HEK293 (cell line): ENCODE measurements around the gene ROBO1.

Source experiments
- CTCF ChIA-PET: fragments of 350-600 bp; formaldehyde crosslinking; extraction: SDS; loops from one replicate; lab custom pipeline; 2021; ENCODE audit warnings: antibody characterized with exemption; lab: Yijun Ruan, JAX
- POLR2A ChIA-PET: fragments of 300-600 bp; formaldehyde crosslinking; extraction: SDS; loops from one replicate; lab custom pipeline; 2020; ENCODE audit warnings: antibody characterized with exemption, inconsistent platforms; lab: Yijun Ruan, JAX
- H3K27ac ChIP-seq: fragments of 200-500 bp; sonication (Bioruptor generic); 2 replicates; pipeline ENCODE4 v1.5.1; 2014; ENCODE audit warnings: low read depth, low read length, control low read depth, inconsistent platforms; ENCODE audit errors: extremely low read depth
- H3K36me3 ChIP-seq, 2 experiments: fragments of 200-500 bp in 1 of 2; sonication (Bioruptor generic) in 1 of 2; 1 replicate in 1 of 2; 2 replicates in 1 of 2; pipeline ENCODE4 v1.5.1; 2014 to 2017; ENCODE audit warnings: inconsistent platforms in 2 of 2, low read length in 2 of 2; ENCODE audit not compliant: control insufficient read depth in 2 of 2, insufficient read depth in 1 of 2
- H3K4me1 ChIP-seq: fragments of 200-500 bp; sonication (Bioruptor generic); 2 replicates; pipeline ENCODE4 v1.5.1; 2014; ENCODE audit warnings: mild to moderate bottlenecking, low read length, inconsistent platforms; ENCODE audit not compliant: control insufficient read depth, insufficient read depth
- H3K4me3 ChIP-seq: 2 replicates; pipeline ENCODE4 v1.5.1; 2011; ENCODE audit warnings: low read depth, mild to moderate bottlenecking, control low read depth, low read length, moderate library complexity
- H3K9me3 ChIP-seq: fragments of 200-500 bp; sonication (Bioruptor generic); 2 replicates; pipeline ENCODE4 v1.5.1; 2014; ENCODE audit warnings: low read depth, low read length, inconsistent platforms; ENCODE audit not compliant: control insufficient read depth, insufficient read depth
- HOXA7 ChIP-seq: sonication (generic); formaldehyde crosslinking; IDR thresholded peaks from 2 replicates; pipeline ENCODE4 v1.8.1; 2022; ENCODE audit warnings: missing genetic modification reagents, borderline replicate concordance
- HOXC10 ChIP-seq: sonication (generic); formaldehyde crosslinking; IDR thresholded peaks from 2 replicates; pipeline ENCODE4 v1.8.1; 2023; ENCODE audit warnings: mild to moderate bottlenecking, missing genetic modification reagents
- KLF7 ChIP-seq: fragments of 450-650 bp; formaldehyde crosslinking; IDR thresholded peaks from 2 replicates; pipeline ENCODE4 v1.5.1; 2016; ENCODE audit warnings: missing biosample characterization, missing genetic modification characterization, borderline replicate concordance
- REPIN1 ChIP-seq: fragments of 450-650 bp; formaldehyde crosslinking; IDR thresholded peaks from 2 replicates; pipeline ENCODE4 v1.5.1; 2017; ENCODE audit warnings: missing biosample characterization, missing genetic modification characterization, low read depth
- ZBTB48 ChIP-seq: fragments of 450-650 bp; formaldehyde crosslinking; IDR thresholded peaks from 2 replicates; pipeline ENCODE4 v1.5.1; 2016; ENCODE audit warnings: missing biosample characterization, missing genetic modification characterization
- ZFP69B ChIP-seq: fragments of 450-650 bp; formaldehyde crosslinking; IDR thresholded peaks from 2 replicates; pipeline ENCODE4 v1.5.1; 2016; ENCODE audit warnings: missing biosample characterization, missing genetic modification characterization
- ZNF112 ChIP-seq: fragments of 450-650 bp; formaldehyde crosslinking; IDR thresholded peaks from 2 replicates; pipeline ENCODE4 v1.5.0; 2017; ENCODE audit warnings: missing biosample characterization, missing genetic modification characterization
- ZNF114 ChIP-seq: fragments of 450-650 bp; formaldehyde crosslinking; IDR thresholded peaks from 2 replicates; pipeline ENCODE4 v1.5.0; 2017; ENCODE audit warnings: missing biosample characterization, missing genetic modification characterization
- ZNF138 ChIP-seq: fragments of 450-650 bp; formaldehyde crosslinking; IDR thresholded peaks from 2 replicates; pipeline ENCODE4 v1.5.1; 2016; ENCODE audit warnings: missing biosample characterization, missing genetic modification characterization, borderline replicate concordance
- ZNF175 ChIP-seq: fragments of 450-650 bp; formaldehyde crosslinking; IDR thresholded peaks from 2 replicates; pipeline ENCODE4 v1.5.1; 2016; ENCODE audit warnings: missing biosample characterization, missing genetic modification characterization
- ZNF2 ChIP-seq: fragments of 450-650 bp; formaldehyde crosslinking; IDR thresholded peaks from 2 replicates; pipeline ENCODE4 v1.5.1; 2016; ENCODE audit warnings: missing biosample characterization, missing genetic modification characterization
- ZNF221 ChIP-seq: fragments of 450-650 bp; formaldehyde crosslinking; IDR thresholded peaks from 2 replicates; pipeline ENCODE4 v1.5.1; 2017; ENCODE audit warnings: missing biosample characterization, missing genetic modification characterization, borderline replicate concordance
- ZNF223 ChIP-seq: fragments of 450-650 bp; formaldehyde crosslinking; IDR thresholded peaks from 2 replicates; pipeline ENCODE4 v1.5.1; 2016; ENCODE audit warnings: missing biosample characterization, missing genetic modification characterization
- ZNF335 ChIP-seq: fragments of 450-650 bp; formaldehyde crosslinking; conservative IDR thresholded peaks from 2 replicates; pipeline ENCODE4 v1.5.1; 2016; ENCODE audit warnings: missing biosample characterization, missing genetic modification characterization
- ZNF391 ChIP-seq: fragments of 450-650 bp; formaldehyde crosslinking; IDR thresholded peaks from 2 replicates; pipeline ENCODE4 v1.5.1; 2016; ENCODE audit warnings: low read depth, missing biosample characterization, missing genetic modification characterization, borderline replicate concordance
- ZNF404 ChIP-seq: fragments of 450-650 bp; formaldehyde crosslinking; IDR thresholded peaks from 2 replicates; pipeline ENCODE4 v1.5.1; 2017; ENCODE audit warnings: missing biosample characterization, missing genetic modification characterization
- ZNF521 ChIP-seq: fragments of 450-650 bp; formaldehyde crosslinking; IDR thresholded peaks from 2 replicates; pipeline ENCODE4 v1.5.1; 2017; ENCODE audit warnings: missing biosample characterization, mild to moderate bottlenecking, missing genetic modification characterization
- ZNF658 ChIP-seq: fragments of 450-650 bp; formaldehyde crosslinking; IDR thresholded peaks from 2 replicates; pipeline ENCODE4; 2016; ENCODE audit warnings: missing biosample characterization, missing genetic modification characterization
- ZNF664 ChIP-seq: fragments of 450-650 bp; formaldehyde crosslinking; IDR thresholded peaks from 2 replicates; pipeline ENCODE4 v1.5.1; 2016; ENCODE audit warnings: missing biosample characterization, missing genetic modification characterization
- ZNF776 ChIP-seq: fragments of 450-650 bp; formaldehyde crosslinking; IDR thresholded peaks from 2 replicates; pipeline ENCODE4 v1.5.0; 2017; ENCODE audit warnings: missing biosample characterization, missing genetic modification characterization, borderline replicate concordance
- ZNF785 ChIP-seq: fragments of 450-650 bp; formaldehyde crosslinking; IDR thresholded peaks from 2 replicates; pipeline ENCODE4 v1.5.1; 2016; ENCODE audit warnings: missing biosample characterization, missing genetic modification characterization
- TF ChIP-seq, protein P1 (sequence below): fragments of 450-650 bp; formaldehyde crosslinking; IDR thresholded peaks from 2 replicates; pipeline ENCODE4 v1.5.1; 2017; ENCODE audit warnings: missing biosample characterization, missing genetic modification characterization
- TF ChIP-seq, protein P2 (sequence below): fragments of 450-650 bp; formaldehyde crosslinking; IDR thresholded peaks from 2 replicates; pipeline ENCODE4 v1.5.1; 2016; ENCODE audit warnings: missing biosample characterization, missing genetic modification characterization
- TF ChIP-seq, protein P3 (sequence below): fragments of 450-650 bp; formaldehyde crosslinking; IDR thresholded peaks from 2 replicates; pipeline ENCODE4 v1.5.1; 2017; ENCODE audit warnings: missing biosample characterization, mild to moderate bottlenecking, missing genetic modification characterization, moderate library complexity
- TF ChIP-seq, protein P4 (sequence below): fragments of 450-650 bp; formaldehyde crosslinking; IDR thresholded peaks from 2 replicates; pipeline ENCODE4 v1.5.1; 2016; ENCODE audit warnings: missing biosample characterization, missing genetic modification characterization
- TF ChIP-seq, protein P5 (sequence below): fragments of 450-650 bp; formaldehyde crosslinking; IDR thresholded peaks from 2 replicates; pipeline ENCODE4 v1.5.1; 2017; ENCODE audit warnings: missing biosample characterization, missing genetic modification characterization

ROBO1 gene

DNA sequence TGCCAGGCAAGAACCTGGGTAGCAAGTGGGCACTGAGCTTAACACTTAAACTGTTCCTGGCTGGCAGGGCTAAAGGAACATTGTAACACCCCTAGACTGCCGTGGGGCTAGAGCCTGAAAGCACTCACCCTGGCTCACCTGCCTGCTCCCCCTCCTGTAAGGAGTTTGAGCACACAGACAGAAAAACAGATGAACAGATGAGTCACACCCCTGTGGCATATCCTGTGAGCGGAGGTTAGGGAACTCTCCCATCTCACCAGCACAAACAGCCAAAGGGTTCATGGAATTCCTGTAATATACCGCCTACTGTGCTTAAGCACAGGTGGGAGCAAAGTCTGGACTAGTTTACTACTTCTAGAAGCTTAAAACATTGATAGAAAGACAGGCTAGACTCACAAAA, 300.1 kb downstream of the ROBO1 start:
- Histone ChIP-seq H3K27ac (no peak overlapping the region), H3K9me3 (no peaks in the 10 kb centered on the region), H3K4me1 (no peaks in the 10 kb centered on the region), H3K4me3 (no peak overlapping the region), H3K36me3 (no peaks in the 10 kb centered on the region)
- POLR2A ChIA-PET, result no interaction called here
- CTCF ChIA-PET, result no interaction called here
- TF ChIP-seq, protein P1, sequence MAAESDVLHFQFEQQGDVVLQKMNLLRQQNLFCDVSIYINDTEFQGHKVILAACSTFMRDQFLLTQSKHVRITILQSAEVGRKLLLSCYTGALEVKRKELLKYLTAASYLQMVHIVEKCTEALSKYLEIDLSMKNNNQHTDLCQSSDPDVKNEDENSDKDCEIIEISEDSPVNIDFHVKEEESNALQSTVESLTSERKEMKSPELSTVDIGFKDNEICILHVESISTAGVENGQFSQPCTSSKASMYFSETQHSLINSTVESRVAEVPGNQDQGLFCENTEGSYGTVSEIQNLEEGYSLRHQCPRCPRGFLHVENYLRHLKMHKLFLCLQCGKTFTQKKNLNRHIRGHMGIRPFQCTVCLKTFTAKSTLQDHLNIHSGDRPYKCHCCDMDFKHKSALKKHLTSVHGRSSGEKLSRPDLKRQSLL (tag by site-specific recombination), result no peak
- TF ChIP-seq, protein P2, sequence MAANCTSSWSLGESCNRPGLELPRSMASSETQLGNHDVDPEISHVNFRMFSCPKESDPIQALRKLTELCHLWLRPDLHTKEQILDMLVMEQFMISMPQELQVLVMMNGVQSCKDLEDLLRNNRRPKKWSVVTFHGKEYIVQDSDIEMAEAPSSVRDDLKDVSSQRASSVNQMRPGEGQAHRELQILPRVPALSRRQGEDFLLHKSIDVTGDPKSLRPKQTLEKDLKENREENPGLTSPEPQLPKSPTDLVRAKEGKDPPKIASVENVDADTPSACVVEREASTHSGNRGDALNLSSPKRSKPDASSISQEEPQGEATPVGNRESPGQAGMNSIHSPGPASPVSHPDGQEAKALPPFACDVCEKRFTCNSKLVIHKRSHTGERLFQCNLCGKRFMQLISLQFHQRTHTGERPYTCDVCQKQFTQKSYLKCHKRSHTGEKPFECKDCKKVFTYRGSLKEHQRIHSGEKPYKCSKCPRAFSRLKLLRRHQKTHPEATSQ (tag by site-specific recombination), result no peak
- TF ChIP-seq ZNF776 (tag by site-specific recombination), result no peak
- TF ChIP-seq ZNF335 (tag by site-specific recombination), result no peak
- TF ChIP-seq ZNF114, result no peak
- TF ChIP-seq, protein P3, sequence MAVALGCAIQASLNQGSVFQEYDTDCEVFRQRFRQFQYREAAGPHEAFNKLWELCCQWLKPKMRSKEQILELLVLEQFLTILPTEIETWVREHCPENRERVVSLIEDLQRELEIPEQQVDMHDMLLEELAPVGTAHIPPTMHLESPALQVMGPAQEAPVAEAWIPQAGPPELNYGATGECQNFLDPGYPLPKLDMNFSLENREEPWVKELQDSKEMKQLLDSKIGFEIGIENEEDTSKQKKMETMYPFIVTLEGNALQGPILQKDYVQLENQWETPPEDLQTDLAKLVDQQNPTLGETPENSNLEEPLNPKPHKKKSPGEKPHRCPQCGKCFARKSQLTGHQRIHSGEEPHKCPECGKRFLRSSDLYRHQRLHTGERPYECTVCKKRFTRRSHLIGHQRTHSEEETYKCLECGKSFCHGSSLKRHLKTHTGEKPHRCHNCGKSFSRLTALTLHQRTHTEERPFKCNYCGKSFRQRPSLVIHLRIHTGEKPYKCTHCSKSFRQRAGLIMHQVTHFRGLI, result no peak
- TF ChIP-seq ZNF391 (tag by site-specific recombination), result no peak
- TF ChIP-seq, protein P4, sequence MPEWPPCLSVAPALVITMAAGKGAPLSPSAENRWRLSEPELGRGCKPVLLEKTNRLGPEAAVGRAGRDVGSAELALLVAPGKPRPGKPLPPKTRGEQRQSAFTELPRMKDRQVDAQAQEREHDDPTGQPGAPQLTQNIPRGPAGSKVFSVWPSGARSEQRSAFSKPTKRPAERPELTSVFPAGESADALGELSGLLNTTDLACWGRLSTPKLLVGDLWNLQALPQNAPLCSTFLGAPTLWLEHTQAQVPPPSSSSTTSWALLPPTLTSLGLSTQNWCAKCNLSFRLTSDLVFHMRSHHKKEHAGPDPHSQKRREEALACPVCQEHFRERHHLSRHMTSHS (tag by site-specific recombination), result no peak
- TF ChIP-seq ZNF521 (tag by site-specific recombination), result no peak
- no peak for TF ChIP-seq REPIN1 (tag by site-specific recombination)
- no peak for TF ChIP-seq ZNF664 (tag by site-specific recombination)
- TF ChIP-seq ZNF223, result no peak
- TF ChIP-seq ZBTB48 (tag by site-specific recombination), result no peak
- TF ChIP-seq ZNF2, result no peak
- TF ChIP-seq ZNF221 (tag by site-specific recombination), result no peak
- no peak for TF ChIP-seq KLF7
- no peak for TF ChIP-seq ZNF112 (tag by site-specific recombination)
- no peak for TF ChIP-seq ZNF658 (tag by site-specific recombination)

DNA sequence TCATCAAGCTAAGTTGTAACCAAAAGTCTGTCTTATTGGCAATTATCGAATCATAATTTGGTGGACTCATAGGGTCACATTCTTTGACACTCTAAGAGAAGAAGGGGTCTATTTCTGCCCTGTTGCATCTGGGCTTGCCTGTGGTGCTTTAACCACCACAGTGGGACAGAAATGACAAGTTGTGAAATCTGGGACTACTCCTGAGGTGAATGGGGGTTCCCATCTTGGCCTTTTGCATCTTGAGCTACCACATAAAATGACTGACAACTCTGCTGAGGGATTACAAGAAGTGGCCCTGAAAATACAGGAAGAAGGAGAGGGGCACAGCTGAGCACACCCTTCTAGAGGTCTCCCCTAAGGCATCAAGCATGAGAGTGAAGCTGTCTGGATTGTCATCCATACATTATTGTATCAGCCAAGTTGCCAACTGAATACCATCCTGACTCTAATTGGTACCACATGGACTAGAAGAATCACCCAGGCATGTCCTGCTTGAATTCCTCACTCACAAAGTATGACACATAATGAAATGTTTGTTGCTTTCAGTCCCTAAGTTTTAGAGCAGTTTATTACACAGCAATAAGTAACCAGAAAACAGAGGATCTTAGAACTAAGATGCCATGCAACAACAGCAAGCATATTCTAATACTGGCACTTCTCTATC, 306.5 kb downstream of the ROBO1 start:
- Histone ChIP-seq H3K27ac (no peak overlapping the region), H3K36me3 (no peaks in the 10 kb centered on the region), H3K4me1 (no peaks in the 10 kb centered on the region), H3K4me3 (no peak overlapping the region), H3K9me3 (no peaks in the 10 kb centered on the region)
- no peak for TF ChIP-seq ZNF521 (tag by site-specific recombination)
- TF ChIP-seq HOXA7, result no peak
- TF ChIP-seq ZFP69B (tag by site-specific recombination), result no peak
- TF ChIP-seq ZNF175 (tag by site-specific recombination), result no peak
- TF ChIP-seq HOXC10 (CRISPR knock-in tag), result no peak
- TF ChIP-seq, protein P5, sequence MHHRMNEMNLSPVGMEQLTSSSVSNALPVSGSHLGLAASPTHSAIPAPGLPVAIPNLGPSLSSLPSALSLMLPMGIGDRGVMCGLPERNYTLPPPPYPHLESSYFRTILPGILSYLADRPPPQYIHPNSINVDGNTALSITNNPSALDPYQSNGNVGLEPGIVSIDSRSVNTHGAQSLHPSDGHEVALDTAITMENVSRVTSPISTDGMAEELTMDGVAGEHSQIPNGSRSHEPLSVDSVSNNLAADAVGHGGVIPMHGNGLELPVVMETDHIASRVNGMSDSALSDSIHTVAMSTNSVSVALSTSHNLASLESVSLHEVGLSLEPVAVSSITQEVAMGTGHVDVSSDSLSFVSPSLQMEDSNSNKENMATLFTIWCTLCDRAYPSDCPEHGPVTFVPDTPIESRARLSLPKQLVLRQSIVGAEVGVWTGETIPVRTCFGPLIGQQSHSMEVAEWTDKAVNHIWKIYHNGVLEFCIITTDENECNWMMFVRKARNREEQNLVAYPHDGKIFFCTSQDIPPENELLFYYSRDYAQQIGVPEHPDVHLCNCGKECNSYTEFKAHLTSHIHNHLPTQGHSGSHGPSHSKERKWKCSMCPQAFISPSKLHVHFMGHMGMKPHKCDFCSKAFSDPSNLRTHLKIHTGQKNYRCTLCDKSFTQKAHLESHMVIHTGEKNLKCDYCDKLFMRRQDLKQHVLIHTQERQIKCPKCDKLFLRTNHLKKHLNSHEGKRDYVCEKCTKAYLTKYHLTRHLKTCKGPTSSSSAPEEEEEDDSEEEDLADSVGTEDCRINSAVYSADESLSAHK (tag by site-specific recombination), result no peak
- no peak for TF ChIP-seq ZNF138 (tag by site-specific recombination)
- no peak for TF ChIP-seq ZNF404
- TF ChIP-seq ZNF785 (tag by site-specific recombination), result no peak
- ChIA-PET POLR2A (no interaction called here), CTCF (no interaction called here)
